Kidney epithelial cell (primary cell): Measurements from ENCODE around the gene RASAL2. TPM values are rescaled to one million over a fixed set of nuclear protein-coding genes. Genes with fewer than 3 reads are reported as not detected.

ENCODE experiments used
- DNase-seq: peaks from one replicate; pipeline ENCODE4 v3.0.0-alpha.2; 2010; ENCODE audit warnings: low read depth
- H3K27me3 ChIP-seq: 2 replicates; pipeline ENCODE4 v1.6.0; 2011; ENCODE audit warnings: low read length; ENCODE audit not compliant: control insufficient read depth, insufficient read depth
- H3K36me3 ChIP-seq: 2 replicates; pipeline ENCODE4 v1.5.1; 2011; ENCODE audit warnings: low read length; ENCODE audit not compliant: control insufficient read depth, insufficient read depth
- H3K4me3 ChIP-seq: 2 replicates; pipeline ENCODE4 v1.5.1; 2011; ENCODE audit warnings: low read depth, mild to moderate bottlenecking, control low read depth, low read length
- CTCF ChIP-seq: IDR thresholded peaks from 2 replicates; pipeline ENCODE4 v1.5.1; 2011; ENCODE audit warnings: mild to moderate bottlenecking, moderate library complexity, low read length, control low read depth, inconsistent platforms; ENCODE audit not compliant: insufficient read depth, poor library complexity, severe bottlenecking
- total RNA-seq: library from RNA; depleted of rRNA; stranded (reverse); fragments of >200 nt; gene quantifications from 2 replicates; pipeline ENCODE4 v1.2.3, GENCODE V29; 2015

The RASAL2 gene
- total RNA-seq, 1 donor from 2014 or later, result 18.3 TPM

- Histone ChIP-seq H3K4me3 (no peak overlapping the region), H3K36me3 (no peaks in the 10 kb centered on the region), H3K27me3 (no peaks in the 10 kb centered on the region)
- no peak for DNase-seq
- no peak for TF ChIP-seq CTCF
Observed at GRCh38 chr1:178371933-178372388, 278.1 kb downstream of the RASAL2 start.

GRCh38 chr1:178374016-178374415 is 280.1 kb downstream of the RASAL2 start:
- Histone ChIP-seq H3K36me3 (no peaks in the 10 kb centered on the region), H3K4me3 (no peak overlapping the region), H3K27me3 (no peaks in the 10 kb centered on the region)
- TF ChIP-seq CTCF, result no peak
- DNase-seq, result no peak

GRCh38 chr1:178376008-178376407 is 282.1 kb downstream of the RASAL2 start:
- no peak for TF ChIP-seq CTCF
- no peak for DNase-seq
- H3K4me3 ChIP-seq, result no peak overlapping the region

DNA sequence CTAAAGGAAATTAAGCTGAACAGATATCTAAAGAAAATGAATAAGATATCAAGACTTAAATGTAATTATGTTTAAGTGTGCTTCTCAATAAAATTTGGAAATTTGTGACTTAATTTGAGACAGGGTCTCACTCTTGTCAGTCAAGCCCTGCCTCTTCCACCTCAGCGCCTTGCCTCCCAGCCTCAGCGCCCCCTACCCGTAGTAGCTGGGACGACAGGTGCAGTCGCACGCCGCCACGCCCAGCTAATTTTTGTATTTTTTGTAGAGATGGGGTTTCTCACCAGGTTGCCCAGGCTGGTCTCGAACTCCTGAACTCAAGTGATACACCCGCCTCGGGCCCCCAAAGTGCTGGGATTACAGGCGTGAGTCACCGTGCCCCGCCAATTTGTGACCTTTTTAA is 285.9 kb downstream of the RASAL2 start:
- DNase-seq, result no peak
- TF ChIP-seq CTCF, result no peak
- no peaks in the 10 kb centered on the region for H3K27me3 ChIP-seq
- H3K4me3 ChIP-seq, result no peak overlapping the region
- no peaks in the 10 kb centered on the region for H3K36me3 ChIP-seq

More at GRCh38 chr1:178376008-178376407, 282.1 kb downstream of the RASAL2 start:
- Histone ChIP-seq H3K36me3 (no peaks in the 10 kb centered on the region), H3K27me3 (no peaks in the 10 kb centered on the region)

DNA sequence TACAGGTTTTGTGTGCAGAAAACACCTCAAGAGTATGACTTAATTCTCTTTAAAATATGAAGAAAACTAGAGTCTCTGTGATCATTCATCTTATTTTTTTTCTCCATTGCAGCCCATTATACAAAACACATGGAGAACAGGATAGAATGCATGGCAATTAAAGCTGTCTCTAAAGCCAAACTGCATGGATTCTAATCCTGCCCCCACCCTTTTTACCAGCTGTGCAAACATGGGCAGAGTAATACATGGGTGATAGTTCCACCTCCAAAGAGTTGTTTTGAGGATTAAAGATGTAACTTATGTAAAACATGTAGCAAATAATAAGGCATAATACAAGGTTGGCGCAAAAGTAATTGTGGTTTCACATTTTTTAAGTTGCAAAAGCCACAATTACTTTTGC is 288.5 kb downstream of the RASAL2 start:
- TF ChIP-seq CTCF, result no peak
- no peak overlapping the region for H3K4me3 ChIP-seq
- H3K27me3 ChIP-seq, result no peaks in the 10 kb centered on the region
- no peaks in the 10 kb centered on the region for H3K36me3 ChIP-seq
- no peak for DNase-seq

DNA sequence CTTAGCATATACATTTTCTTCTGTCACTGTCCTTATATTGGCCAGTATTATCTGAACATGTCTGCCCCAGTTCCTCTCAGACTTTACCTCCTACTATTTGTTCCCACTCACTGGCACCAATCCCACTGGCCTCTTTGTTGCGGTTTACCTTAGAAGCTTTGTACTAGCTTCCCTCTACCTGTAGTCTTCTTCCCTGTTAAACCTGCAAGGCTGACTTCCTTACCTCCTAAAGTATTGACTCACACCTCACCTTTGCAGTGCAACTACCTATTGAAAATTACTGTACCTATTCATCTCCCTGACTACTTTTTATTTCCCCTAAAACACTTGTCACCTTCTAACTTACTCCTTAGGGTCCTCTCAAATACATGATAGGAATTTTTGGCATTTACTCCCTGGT is 291.8 kb downstream of the RASAL2 start:
- Histone ChIP-seq H3K4me3 (no peak overlapping the region), H3K27me3 (no peaks in the 10 kb centered on the region), H3K36me3 (no peaks in the 10 kb centered on the region)
- no peak for TF ChIP-seq CTCF
- DNase-seq, result no peak
